A549 (cell line): ENCODE results near the gene SMPD2. TPM values are rescaled to one million over a fixed set of nuclear protein-coding genes. Genes with fewer than 3 reads are reported as not detected.

Experiments used
- ATAC-seq, 2 experiments: fragments of 200-7000 bp in 1 of 2; fragments of >200 bp in 1 of 2; cut with Nextera tagmentation in 1 of 2; cut with Tn5 transposase in 1 of 2; 3 replicates each; pipeline versions ENCODE4 v1.8.0 to v1.9.1; 2018 to 2020; ENCODE audit warnings: mild to moderate bottlenecking in 1 of 2, moderate library complexity in 1 of 2
- CTCF ChIA-PET: fragments of 300-600 bp; sonication (Branson Sonifier 250); formaldehyde crosslinking; extraction: SDS; loops from one replicate; lab custom pipeline; 2021; ENCODE audit warnings: antibody characterized with exemption, inconsistent platforms; lab: Yijun Ruan, JAX
- POLR2A ChIA-PET: fragments of 350-600 bp; formaldehyde crosslinking; extraction: SDS; loops from one replicate; lab custom pipeline; 2021; ENCODE audit warnings: antibody characterized with exemption, inconsistent platforms; lab: Yijun Ruan, JAX
- DNase-seq, 2 experiments: peaks; one replicate each; pipeline versions ENCODE4 v3.0.0 to v3.0.0-alpha.2; 2011 to 2016; ENCODE audit warnings: low read depth in 1 of 2, low spot score in 1 of 2
- FAIRE-seq: peaks from 2 replicates; lab custom pipeline; 2011; peaks lifted over from hg19 to GRCh38; lab: Jason Lieb, UNC
- H3K27ac ChIP-seq, 2 experiments: fragments of >200 bp; sonication (Bioruptor Twin); formaldehyde crosslinking; 3 replicates each; pipeline ENCODE4 v1.5.1; 2016 to 2017
- H3K4me1 ChIP-seq: fragments of >200 bp; sonication (Bioruptor Twin); formaldehyde crosslinking; 3 replicates; pipeline ENCODE4 v1.6.1; 2016
- H3K4me2 ChIP-seq: fragments of >200 bp; sonication (Bioruptor Twin); formaldehyde crosslinking; 3 replicates; pipeline ENCODE4 v1.6.1; 2016
- H3K4me3 ChIP-seq: fragments of >200 bp; sonication (Bioruptor Twin); formaldehyde crosslinking; 3 replicates; pipeline ENCODE4 v1.5.1; 2016
- H3K9me3 ChIP-seq: fragments of >200 bp; sonication (Bioruptor Twin); formaldehyde crosslinking; 3 replicates; pipeline ENCODE4 v1.6.1; 2016
- BHLHE40 ChIP-seq: IDR thresholded peaks from 2 replicates; pipeline ENCODE4 v1.6.1; 2012; ENCODE audit warnings: low read depth, low read length, inconsistent platforms
- CBX2 ChIP-seq: fragments of 200-600 bp; sonication (generic); IDR thresholded peaks from 2 replicates; pipeline ENCODE4 v1.6.1; 2016; ENCODE audit warnings: low read depth, mild to moderate bottlenecking, borderline replicate concordance
- CBX8 ChIP-seq: fragments of 200-600 bp; sonication (generic); IDR thresholded peaks from 2 replicates; pipeline ENCODE4 v1.6.1; 2016
- CEBPB ChIP-seq, 2 experiments: fragments of >200 bp in 1 of 2; sonication (Bioruptor Twin) in 1 of 2; formaldehyde crosslinking in 1 of 2; IDR thresholded peaks; 2 replicates each; pipeline ENCODE4 v1.6.1; 2012 to 2016
- CHD4 ChIP-seq: fragments of 200-600 bp; sonication (generic); IDR thresholded peaks from 2 replicates; pipeline ENCODE4 v1.6.1; 2016; ENCODE audit warnings: antibody characterized with exemption, mild to moderate bottlenecking, borderline replicate concordance
- CTCF ChIP-seq: fragments of >200 bp; sonication (Bioruptor Twin); formaldehyde crosslinking; IDR thresholded peaks from 3 replicates; pipeline ENCODE4 v1.5.1; 2016
- HDAC2 ChIP-seq: fragments of 200-600 bp; sonication (generic); IDR thresholded peaks from 2 replicates; pipeline ENCODE4 v1.6.1; 2016
- HES2 ChIP-seq: fragments of >200 bp; sonication (Bioruptor Twin); formaldehyde crosslinking; IDR thresholded peaks from 2 replicates; pipeline ENCODE4 v1.6.1; 2016
- HMGXB4 ChIP-seq: fragments of 250-450 bp; sonication (Bioruptor Pico); IDR thresholded peaks from 2 replicates; pipeline ENCODE4 v1.5.0; 2021; ENCODE audit warnings: mild to moderate bottlenecking, moderate library complexity, borderline replicate concordance
- HOXB13 ChIP-seq: fragments of 250-450 bp; sonication (Bioruptor Pico); IDR thresholded peaks from 2 replicates; pipeline ENCODE4 v1.5.0; 2020; ENCODE audit warnings: low read depth, mild to moderate bottlenecking, moderate library complexity
- KDM5A ChIP-seq: fragments of 200-600 bp; sonication (generic); IDR thresholded peaks from 2 replicates; pipeline ENCODE4 v1.6.1; 2016; ENCODE audit warnings: antibody characterized with exemption, mild to moderate bottlenecking
- MAZ ChIP-seq: fragments of 150-350 bp; IDR thresholded peaks from 2 replicates; pipeline ENCODE4 v1.6.1; 2014; ENCODE audit warnings: antibody characterized with exemption, low read depth, low read length, borderline replicate concordance
- MYC ChIP-seq: IDR thresholded peaks from 2 replicates; pipeline ENCODE4 v1.6.1; 2012; ENCODE audit warnings: mild to moderate bottlenecking, inconsistent platforms, low read length, improper control_type of control experiment, borderline replicate concordance
- NFE2L2 ChIP-seq: fragments of 150-350 bp; conservative IDR thresholded peaks from 2 replicates; pipeline ENCODE4 v1.6.1; 2014; ENCODE audit warnings: low read length
- POLR2AphosphoS2 ChIP-seq: conservative IDR thresholded peaks from 2 replicates; pipeline ENCODE4 v1.6.1; 2012; ENCODE audit warnings: low read length, improper control_type of control experiment, inconsistent platforms
- RAD21 ChIP-seq, 2 experiments: fragments of >200 bp in 1 of 2; sonication (Bioruptor Twin) in 1 of 2; formaldehyde crosslinking in 1 of 2; IDR thresholded peaks in 1 of 2; conservative IDR thresholded peaks in 1 of 2; 2 replicates in 1 of 2; 3 replicates in 1 of 2; pipeline ENCODE4 v1.6.1; 2012 to 2018; ENCODE audit warnings: inconsistent platforms in 1 of 2
- RARB ChIP-seq: fragments of 250-450 bp; sonication (Bioruptor Pico); IDR thresholded peaks from 2 replicates; pipeline ENCODE4 v1.8.0; 2021; ENCODE audit warnings: mild to moderate bottlenecking, moderate library complexity
- RCOR1 ChIP-seq: fragments of 150-350 bp; IDR thresholded peaks from 2 replicates; pipeline ENCODE4 v1.6.1; 2014; ENCODE audit warnings: antibody characterized with exemption, low read length, low read depth
- REST ChIP-seq: fragments of 200-600 bp; sonication (generic); IDR thresholded peaks from 2 replicates; pipeline ENCODE4 v1.6.1; 2016; ENCODE audit warnings: antibody characterized with exemption, mild to moderate bottlenecking, moderate library complexity
- RFX5 ChIP-seq: fragments of 450-650 bp; IDR thresholded peaks from 2 replicates; pipeline ENCODE4 v1.7.1; 2014; ENCODE audit warnings: antibody characterized with exemption, mild to moderate bottlenecking, moderate library complexity
- SMC3 ChIP-seq: fragments of >200 bp; sonication (Bioruptor Twin); formaldehyde crosslinking; IDR thresholded peaks from 3 replicates; pipeline ENCODE4 v1.6.1; 2018; ENCODE audit warnings: inconsistent platforms
- TFCP2L1 ChIP-seq: fragments of 250-450 bp; sonication (Bioruptor Pico); IDR thresholded peaks from 2 replicates; pipeline ENCODE4 v1.5.0; 2021; ENCODE audit warnings: mild to moderate bottlenecking
- TP53 ChIP-seq: fragments of 250-450 bp; sonication (Bioruptor Pico); IDR thresholded peaks from 2 replicates; pipeline ENCODE4 v1.5.0; 2021; ENCODE audit warnings: mild to moderate bottlenecking, moderate library complexity
- ZSCAN20 ChIP-seq: fragments of 250-450 bp; sonication (Bioruptor Pico); IDR thresholded peaks from 2 replicates; pipeline ENCODE4 v1.8.0; 2022; ENCODE audit warnings: mild to moderate bottlenecking, moderate library complexity
- WGBS: methylation state at CpG from one replicate; pipeline ENCODE4 v1.1.6; 2017; ENCODE audit errors: missing lambda C conversion rate; 5-methylcytosine and 5-hydroxymethylcytosine counted together
- polyA plus RNA-seq, 4 experiments: library from polyadenylated mRNA; depleted of rRNA in 3 of 4; stranded (reverse); fragments of >200 nt; fragmentation: RNase III in 1 of 4; extraction: RNeasy Plus Mini Kit Qiagen cat#74134 plus additional on column Dnase treatment in 1 of 4; gene quantifications; 2 replicates in 3 of 4; 3 replicates in 1 of 4; pipeline ENCODE4 v1.2.3, GENCODE V29; 2011 to 2017

Gene SMPD2
- polyA plus RNA-seq, 2 of the 4 experiments (the other 2 are of a cell fraction): 9.6 to 10.0 TPM

GRCh38 chr6:109475625-109476024, 35.1 kb downstream of the SMPD2 start:
- Histone ChIP-seq H3K4me1 (peaks cover 29% of the 10 kb centered on the region; the same call in 2 of the 3 replicates), H3K27ac (no peak overlapping the region), H3K4me3 (no peak overlapping the region), H3K4me2 (no peak overlapping the region), H3K9me3 (no peaks in the 10 kb centered on the region)
- ATAC-seq (no peak), DNase-seq (no peak), FAIRE-seq (no peak)
- TF ChIP-seq NFE2L2 (no peak), TFCP2L1 (CRISPR knock-in tag) (no peak), MYC (no peak), CTCF (no peak), BHLHE40 (no peak), REST (no peak), SMC3 (no peak), CEBPB (IDR thresholded peaks at IDR 0.05) (no peak), RCOR1 (no peak), HOXB13 (no peak), POLR2AphosphoS2 (no peak), CBX2 (no peak), RAD21 (conservative IDR thresholded peaks at IDR 0.05 in 1 of 2, IDR thresholded peaks at IDR 0.05 in 1 of 2) (no peak), CBX8 (no peak), RFX5 (no peak)
- WGBS: 90% methylated on average over 2 of the region's 2 CpGs
- ChIA-PET POLR2A (no interaction called here), CTCF (no interaction called here)

GRCh38 chr6:109477184-109477583, 36.7 kb downstream of the SMPD2 start:
- TF ChIP-seq BHLHE40: no peak
- no peak for TF ChIP-seq TP53 (CRISPR knock-in tag)
- no peak for TF ChIP-seq HES2
- no peak for TF ChIP-seq HDAC2
- TF ChIP-seq RARB (CRISPR knock-in tag): no peak
- TF ChIP-seq RCOR1: no peak
- TF ChIP-seq ZSCAN20: no peak
- no peak for TF ChIP-seq MAZ
- no peak for TF ChIP-seq KDM5A
- TF ChIP-seq HMGXB4 (CRISPR knock-in tag): no peak
- no peak for TF ChIP-seq CHD4
- no peak for TF ChIP-seq HOXB13
- TF ChIP-seq, all 56 proteins: peak for 0
- no peak for FAIRE-seq

More at GRCh38 chr6:109477184-109477583, 36.7 kb downstream of the SMPD2 start:
- Histone ChIP-seq H3K9me3 (no peaks in the 10 kb centered on the region), H3K4me2 (no peak overlapping the region), H3K4me1 (peaks cover 43% of the 10 kb centered on the region; the same call in 2 of the 3 replicates), H3K27ac (no peak overlapping the region), H3K4me3 (no peak overlapping the region)
- DNase-seq: no peak
- POLR2A ChIA-PET: no interaction called here
- CTCF ChIA-PET: no interaction called here
- no peak for ATAC-seq
- 90% methylated on average over 2 of the region's 2 CpGs for WGBS
